ENCODE data around the gene FAF1.

Gene FAF1

DNA sequence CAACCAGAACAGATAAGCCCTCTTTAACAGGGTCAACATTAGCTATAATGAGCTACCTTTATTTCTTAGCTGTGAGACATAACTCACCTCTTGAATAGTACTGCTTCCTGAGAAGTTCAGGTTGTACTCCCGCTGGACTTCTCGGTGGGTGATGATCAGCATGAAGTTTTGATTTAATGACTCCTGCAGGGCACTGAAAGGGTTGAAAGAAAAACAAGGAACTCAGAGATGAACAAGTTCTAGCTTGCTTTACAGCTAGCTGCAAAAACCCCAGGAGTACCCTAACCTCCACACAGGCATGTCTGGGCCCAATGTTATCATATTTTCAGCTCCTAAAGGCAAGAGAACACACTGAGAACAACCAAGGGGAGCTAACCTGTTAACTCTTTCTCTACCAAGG, 254.4 kb downstream of the FAF1 start:
- TF ChIP-seq MYC (IDR thresholded peaks at IDR 0.05; ENCODE audit: low read depth, low read length) (no peak), POLR2A (IDR thresholded peaks at IDR 0.05; ENCODE audit: extremely low read depth, insufficient read length) (no peak)
- TF ChIP-seq, protein P1, sequence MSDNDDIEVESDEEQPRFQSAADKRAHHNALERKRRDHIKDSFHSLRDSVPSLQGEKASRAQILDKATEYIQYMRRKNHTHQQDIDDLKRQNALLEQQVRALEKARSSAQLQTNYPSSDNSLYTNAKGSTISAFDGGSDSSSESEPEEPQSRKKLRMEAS (IDR thresholded peaks at IDR 0.05; ENCODE audit: low read depth, low read length): no peak
- TF ChIP-seq, protein P2, sequence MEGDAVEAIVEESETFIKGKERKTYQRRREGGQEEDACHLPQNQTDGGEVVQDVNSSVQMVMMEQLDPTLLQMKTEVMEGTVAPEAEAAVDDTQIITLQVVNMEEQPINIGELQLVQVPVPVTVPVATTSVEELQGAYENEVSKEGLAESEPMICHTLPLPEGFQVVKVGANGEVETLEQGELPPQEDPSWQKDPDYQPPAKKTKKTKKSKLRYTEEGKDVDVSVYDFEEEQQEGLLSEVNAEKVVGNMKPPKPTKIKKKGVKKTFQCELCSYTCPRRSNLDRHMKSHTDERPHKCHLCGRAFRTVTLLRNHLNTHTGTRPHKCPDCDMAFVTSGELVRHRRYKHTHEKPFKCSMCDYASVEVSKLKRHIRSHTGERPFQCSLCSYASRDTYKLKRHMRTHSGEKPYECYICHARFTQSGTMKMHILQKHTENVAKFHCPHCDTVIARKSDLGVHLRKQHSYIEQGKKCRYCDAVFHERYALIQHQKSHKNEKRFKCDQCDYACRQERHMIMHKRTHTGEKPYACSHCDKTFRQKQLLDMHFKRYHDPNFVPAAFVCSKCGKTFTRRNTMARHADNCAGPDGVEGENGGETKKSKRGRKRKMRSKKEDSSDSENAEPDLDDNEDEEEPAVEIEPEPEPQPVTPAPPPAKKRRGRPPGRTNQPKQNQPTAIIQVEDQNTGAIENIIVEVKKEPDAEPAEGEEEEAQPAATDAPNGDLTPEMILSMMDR (IDR thresholded peaks at IDR 0.05; ENCODE audit: low read depth, low read length): no peak
- no peak for DNase-seq (ENCODE audit: low read depth)
- H3K4me3 ChIP-seq (ENCODE audit: low read depth, low read length): no peak overlapping the region

DNA sequence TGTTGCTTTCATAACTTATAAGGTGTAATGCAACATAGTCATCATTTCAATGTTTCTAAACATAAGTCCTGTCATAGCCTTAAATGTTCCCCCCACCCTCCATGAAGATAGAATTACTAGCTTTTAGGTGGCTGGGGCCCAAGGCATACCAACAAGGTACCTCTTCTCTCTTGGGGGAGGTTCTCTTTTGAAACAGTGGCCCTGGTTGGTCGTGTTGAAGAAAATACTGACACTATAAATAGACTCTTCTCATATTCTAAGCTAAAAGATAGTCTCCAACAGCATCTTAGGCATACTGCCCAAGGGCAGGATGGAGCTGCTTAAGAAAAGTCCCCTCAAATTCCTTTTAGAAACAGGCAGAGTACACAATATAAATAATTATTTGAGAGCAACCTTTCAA, 255.0 kb downstream of the FAF1 start:
- TF ChIP-seq, protein P1 (IDR thresholded peaks at IDR 0.05; ENCODE audit: low read depth, low read length): no peak
- TF ChIP-seq POLR2A (IDR thresholded peaks at IDR 0.05; ENCODE audit: extremely low read depth, insufficient read length) (no peak), MYC (IDR thresholded peaks at IDR 0.05; ENCODE audit: low read depth, low read length) (no peak)
- TF ChIP-seq, protein P2 (IDR thresholded peaks at IDR 0.05; ENCODE audit: low read depth, low read length): no peak
- H3K4me3 ChIP-seq (ENCODE audit: low read depth, low read length): no peak overlapping the region
- DNase-seq (ENCODE audit: low read depth): no peak

DNA sequence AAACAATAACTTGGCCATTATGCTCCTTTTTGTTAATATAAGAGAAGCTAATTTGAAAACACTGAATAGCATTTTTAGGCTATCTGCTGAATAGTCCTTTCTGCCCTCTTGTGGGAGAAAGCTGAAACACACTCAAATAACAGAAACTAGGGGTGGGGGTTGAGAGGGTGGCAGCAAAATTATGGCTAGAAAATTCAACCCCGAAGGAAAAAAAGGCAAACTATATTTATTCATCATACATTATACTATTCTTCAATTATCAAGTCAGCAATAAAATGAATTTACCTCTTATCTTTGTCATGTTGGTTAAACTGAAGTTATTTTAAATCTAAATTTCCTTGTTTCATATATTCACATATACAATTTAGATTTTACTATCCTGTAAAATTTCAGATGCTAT, 255.9 kb downstream of the FAF1 start:
- no peak for TF ChIP-seq POLR2A (IDR thresholded peaks at IDR 0.05; ENCODE audit: extremely low read depth, insufficient read length)
- TF ChIP-seq, protein P2 (IDR thresholded peaks at IDR 0.05; ENCODE audit: low read depth, low read length): peak; percentile 65
- peak; percentile 44 for DNase-seq (ENCODE audit: low read depth)
- H3K4me3 ChIP-seq (ENCODE audit: low read depth, low read length): no peak overlapping the region

DNA sequence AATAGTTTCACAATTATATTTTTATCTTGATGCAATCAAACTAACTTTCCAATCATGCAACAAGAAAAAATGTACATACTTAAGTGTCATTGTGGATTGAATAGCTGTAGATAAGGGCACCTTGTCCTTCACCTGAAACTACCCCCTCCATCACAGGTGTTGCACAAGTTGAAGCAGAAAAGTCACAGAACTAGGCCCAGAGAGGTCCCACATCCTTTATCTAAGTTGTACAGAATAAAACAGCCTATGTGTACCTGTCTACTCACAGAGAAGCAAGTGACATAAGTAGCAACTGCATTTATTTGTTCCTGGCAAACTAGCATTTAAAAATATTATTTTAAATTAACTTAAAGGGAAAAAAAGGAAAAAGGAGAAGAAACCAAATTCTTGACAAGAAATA, 256.8 kb downstream of the FAF1 start:
- DNase-seq (ENCODE audit: low read depth): no peak
- H3K4me3 ChIP-seq (ENCODE audit: low read depth, low read length): no peak overlapping the region
- TF ChIP-seq, protein P1 (IDR thresholded peaks at IDR 0.05; ENCODE audit: low read depth, low read length): no peak
- TF ChIP-seq MYC (IDR thresholded peaks at IDR 0.05; ENCODE audit: low read depth, low read length) (no peak), POLR2A (IDR thresholded peaks at IDR 0.05; ENCODE audit: extremely low read depth, insufficient read length) (no peak)
- TF ChIP-seq, protein P2 (IDR thresholded peaks at IDR 0.05; ENCODE audit: low read depth, low read length): no peak

DNA sequence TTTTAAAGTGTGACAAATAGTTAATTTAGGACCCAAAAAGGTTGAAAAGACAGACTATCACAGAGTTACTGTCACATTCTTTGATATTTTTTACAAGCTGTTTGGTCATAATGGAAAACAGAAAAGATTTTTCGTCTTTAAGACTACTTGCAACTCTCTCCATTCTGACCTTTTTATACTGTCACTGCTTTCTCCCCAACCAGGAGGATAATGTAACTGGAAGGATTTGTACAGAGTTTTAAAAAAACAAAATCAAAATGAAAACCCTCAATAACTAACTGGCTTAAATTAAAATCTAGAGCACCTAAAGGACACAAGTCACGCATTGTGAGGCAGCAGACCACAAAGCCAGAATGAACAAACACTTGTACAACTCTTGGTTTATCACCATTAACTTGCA, 257.7 kb downstream of the FAF1 start:
- DNase-seq (ENCODE audit: low read depth): no peak
- H3K4me3 ChIP-seq (ENCODE audit: low read depth, low read length): no peak overlapping the region
- TF ChIP-seq, protein P1 (IDR thresholded peaks at IDR 0.05; ENCODE audit: low read depth, low read length): no peak
- TF ChIP-seq, protein P2 (IDR thresholded peaks at IDR 0.05; ENCODE audit: low read depth, low read length): no peak
- no peak for TF ChIP-seq MYC (IDR thresholded peaks at IDR 0.05; ENCODE audit: low read depth, low read length)
- no peak for TF ChIP-seq POLR2A (IDR thresholded peaks at IDR 0.05; ENCODE audit: extremely low read depth, insufficient read length)

DNA sequence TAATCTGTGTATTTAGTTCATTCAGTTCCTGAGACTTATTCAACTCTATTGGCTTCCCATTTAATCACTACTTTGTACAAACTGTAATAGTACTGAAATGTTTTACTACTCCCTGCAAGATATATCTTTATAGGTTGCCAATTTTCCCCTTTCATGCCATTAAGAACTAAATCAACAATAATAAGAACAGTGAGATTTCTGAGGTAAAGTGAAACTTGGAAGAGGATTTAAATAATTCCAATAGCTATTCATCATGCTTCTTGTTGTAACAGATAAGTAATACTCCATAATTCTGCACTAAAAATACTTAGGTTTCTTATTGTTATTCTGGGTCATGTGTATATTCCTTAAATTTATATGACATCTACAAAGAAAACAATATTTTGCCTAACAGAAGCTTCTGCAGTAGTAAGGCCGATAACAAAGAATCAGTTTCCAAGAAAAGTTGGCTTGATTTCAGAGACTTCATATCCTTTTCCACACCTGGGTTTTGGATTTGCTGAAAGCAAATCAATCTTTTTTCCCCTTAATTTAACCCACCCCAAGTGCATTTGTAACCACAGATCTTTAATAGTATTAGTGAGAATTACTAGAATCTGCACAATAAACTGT, 258.3 kb downstream of the FAF1 start:
- DNase-seq (ENCODE audit: low read depth): no peak
- no peak overlapping the region for H3K4me3 ChIP-seq (ENCODE audit: low read depth, low read length)
- TF ChIP-seq, protein P1 (IDR thresholded peaks at IDR 0.05; ENCODE audit: low read depth, low read length): no peak
- TF ChIP-seq POLR2A (IDR thresholded peaks at IDR 0.05; ENCODE audit: extremely low read depth, insufficient read length): no peak
- no peak for TF ChIP-seq MYC (IDR thresholded peaks at IDR 0.05; ENCODE audit: low read depth, low read length)
- TF ChIP-seq, protein P2 (IDR thresholded peaks at IDR 0.05; ENCODE audit: low read depth, low read length): no peak
